GM21360 (cell line): ENCODE measurements around the gene IGFBP4.

Source experiments
- ATAC-seq: cut with Tn5 transposase; IDR thresholded peaks from one replicate; pipeline ENCODE4 v1.9.1; 2021; ENCODE audit warnings: mild to moderate bottlenecking, moderate library complexity; ENCODE audit not compliant: unreplicated experiment

The IGFBP4 gene

GRCh38 chr17:40486522-40487370 is 43.5 kb downstream of the IGFBP4 start:
- ATAC-seq, result no peak

GRCh38 chr17:40487371-40488020 is 44.2 kb downstream of the IGFBP4 start:
- ATAC-seq, result no peak

GRCh38 chr17:40490289-40490853 is 47.1 kb downstream of the IGFBP4 start:
- ATAC-seq, result no peak

GRCh38 chr17:40490982-40491381 is 47.7 kb downstream of the IGFBP4 start:
- ATAC-seq, result no peak

GRCh38 chr17:40491486-40491885 is 48.2 kb downstream of the IGFBP4 start:
- no peak for ATAC-seq

GRCh38 chr17:40493697-40494096 is 50.4 kb downstream of the IGFBP4 start:
- no peak for ATAC-seq

GRCh38 chr17:40495140-40495539 is 51.9 kb downstream of the IGFBP4 start:
- ATAC-seq, result no peak

GRCh38 chr17:40496170-40496569 is 52.9 kb downstream of the IGFBP4 start:
- ATAC-seq, result no peak

- ATAC-seq, result no peak
Measured at GRCh38 chr17:40496634-40497420, 53.6 kb downstream of the IGFBP4 start.

- no peak for ATAC-seq
Measured at GRCh38 chr17:40497695-40498094, 54.4 kb downstream of the IGFBP4 start.

- ATAC-seq, result no peak
Measured at GRCh38 chr17:40498281-40499084, 55.2 kb downstream of the IGFBP4 start.

GRCh38 chr17:40499551-40500189 is 56.4 kb downstream of the IGFBP4 start:
- no peak for ATAC-seq

- ATAC-seq, result no peak
Measured at GRCh38 chr17:40500190-40500589, 56.9 kb downstream of the IGFBP4 start.

GRCh38 chr17:40500709-40501108 is 57.5 kb downstream of the IGFBP4 start:
- no peak for ATAC-seq

GRCh38 chr17:40501499-40501911 is 58.3 kb downstream of the IGFBP4 start, which contains the start of gene TNS4:
TNS4 (minus strand) TSS chr17:40501623; CDS start chr17:40496425, 5,198 bp downstream.
- ATAC-seq, result no peak

- ATAC-seq, result no peak
Measured at GRCh38 chr17:40502716-40503115, 59.5 kb downstream of the IGFBP4 start.

- no peak for ATAC-seq
Measured at GRCh38 chr17:40503154-40503553, 59.9 kb downstream of the IGFBP4 start.

GRCh38 chr17:40506786-40507185 is 63.5 kb downstream of the IGFBP4 start:
- no peak for ATAC-seq
